Measurements from ENCODE around the gene ARFRP1. TPM values are rescaled to one million over a fixed set of nuclear protein-coding genes. Genes with fewer than 3 reads are reported as not detected.
A peak's percentile ranks its signal among the peaks of the same experiment; 100 is the strongest.

The ARFRP1 gene
- total RNA-seq, 1 experiment from 2014 or later = 119 TPM

DNA sequence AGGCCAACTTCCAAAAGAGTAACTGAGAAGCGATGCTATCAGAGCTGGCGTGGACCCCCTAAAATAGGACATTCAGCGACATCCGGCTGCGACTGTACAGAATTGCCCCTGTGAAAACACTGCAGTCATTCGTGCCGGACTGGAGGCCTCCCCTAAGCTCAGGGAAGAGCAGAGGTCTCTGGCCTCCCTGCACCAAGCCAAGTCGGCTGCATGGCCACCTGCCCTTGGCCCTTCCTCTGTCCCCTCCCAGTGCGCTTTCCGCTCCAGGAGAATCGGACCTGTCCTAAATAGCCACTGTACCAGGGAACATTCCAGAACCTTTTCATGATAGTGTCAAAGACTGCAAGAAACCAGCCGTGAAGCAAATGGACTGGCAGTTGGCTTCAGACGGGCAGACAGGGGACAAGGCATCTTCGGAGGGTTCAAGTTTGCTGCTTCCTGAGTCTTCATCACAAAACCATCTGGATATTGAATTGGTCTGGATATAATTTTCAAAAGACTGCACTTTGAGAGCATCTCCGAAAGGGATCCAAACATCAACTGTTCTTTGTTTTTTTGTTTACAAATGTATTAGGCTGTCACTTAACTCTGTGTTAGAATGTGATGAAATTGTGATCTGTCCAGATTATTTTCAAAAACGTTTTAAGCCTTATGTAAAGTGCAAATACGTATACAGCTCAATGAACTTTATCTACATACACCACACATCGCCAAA is 48.3 kb upstream of the ARFRP1 start:
- no TSS peak for BruUV-seq (replicated peaks)
- no peaks in the 10 kb centered on the region for H3K27me3 ChIP-seq (replicated peaks; ENCODE audit: control insufficient read depth, insufficient read depth, low read length)
- H3K9me3 Mint-ChIP-seq (ENCODE audit: unreplicated experiment) = no peaks in the 10 kb centered on the region
- intact Hi-C loops (cut with micrococcal nuclease; ENCODE audit: unreplicated experiment) = no loop called here
- no peaks in the 10 kb centered on the region for H3K36me3 Mint-ChIP-seq (ENCODE audit: insufficient read depth, unreplicated experiment)
- H3K27ac Mint-ChIP-seq (ENCODE audit: unreplicated experiment) = peak overlapping the region; percentile 43
- H3K4me1 Mint-ChIP-seq (ENCODE audit: low read depth, unreplicated experiment) = no peaks in the 10 kb centered on the region
- ChIA-PET POLR2A (no interaction called here), CTCF (no interaction called here)
- H3K9me3 ChIP-seq = peaks cover 4% of the 10 kb centered on the region; the same call in 1 of the 2 replicates
- H3K4me3 ChIP-seq (ENCODE audit: low read depth, low read length) = no peak overlapping the region
- H3K36me3 ChIP-seq (ENCODE audit: control insufficient read depth, insufficient read depth, low read length) = no peaks in the 10 kb centered on the region
- TF ChIP-seq, protein P1, sequence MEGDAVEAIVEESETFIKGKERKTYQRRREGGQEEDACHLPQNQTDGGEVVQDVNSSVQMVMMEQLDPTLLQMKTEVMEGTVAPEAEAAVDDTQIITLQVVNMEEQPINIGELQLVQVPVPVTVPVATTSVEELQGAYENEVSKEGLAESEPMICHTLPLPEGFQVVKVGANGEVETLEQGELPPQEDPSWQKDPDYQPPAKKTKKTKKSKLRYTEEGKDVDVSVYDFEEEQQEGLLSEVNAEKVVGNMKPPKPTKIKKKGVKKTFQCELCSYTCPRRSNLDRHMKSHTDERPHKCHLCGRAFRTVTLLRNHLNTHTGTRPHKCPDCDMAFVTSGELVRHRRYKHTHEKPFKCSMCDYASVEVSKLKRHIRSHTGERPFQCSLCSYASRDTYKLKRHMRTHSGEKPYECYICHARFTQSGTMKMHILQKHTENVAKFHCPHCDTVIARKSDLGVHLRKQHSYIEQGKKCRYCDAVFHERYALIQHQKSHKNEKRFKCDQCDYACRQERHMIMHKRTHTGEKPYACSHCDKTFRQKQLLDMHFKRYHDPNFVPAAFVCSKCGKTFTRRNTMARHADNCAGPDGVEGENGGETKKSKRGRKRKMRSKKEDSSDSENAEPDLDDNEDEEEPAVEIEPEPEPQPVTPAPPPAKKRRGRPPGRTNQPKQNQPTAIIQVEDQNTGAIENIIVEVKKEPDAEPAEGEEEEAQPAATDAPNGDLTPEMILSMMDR (IDR thresholded peaks at IDR 0.05; ENCODE audit: insufficient read depth in 1 of 2, low read depth in 1 of 2, low read length in 1 of 2, severe bottlenecking in 1 of 2, unreplicated experiment in 1 of 2) = no peak
- H3K4me1 ChIP-seq = no peaks in the 10 kb centered on the region; the same call in 1 of the 2 replicates
- no peaks in the 10 kb centered on the region for H3K27me3 Mint-ChIP-seq (ENCODE audit: insufficient read depth, unreplicated experiment)
- DNase-seq = no peak
- H3K4me3 Mint-ChIP-seq (ENCODE audit: unreplicated experiment) = no peak overlapping the region

DNA sequence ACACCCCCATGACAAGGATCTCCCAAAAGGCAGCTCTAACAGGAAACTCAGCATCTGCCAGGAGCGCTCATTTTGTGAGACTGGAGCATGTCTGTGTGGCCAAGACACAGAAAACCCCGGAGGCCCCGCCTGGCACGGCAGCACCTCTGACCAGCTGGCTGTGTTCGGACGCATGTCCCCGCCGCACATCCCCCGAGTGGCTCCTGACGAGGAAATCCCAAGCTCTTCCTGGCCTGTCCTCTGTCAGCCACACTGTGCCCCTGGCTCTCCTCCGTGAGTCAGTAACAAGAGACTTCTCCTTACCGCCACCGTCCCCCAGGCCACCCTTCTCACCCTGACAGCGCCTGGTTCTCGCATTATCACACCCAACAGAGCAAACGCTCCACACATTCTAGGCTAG is 46.2 kb upstream of the ARFRP1 start:
- intact Hi-C loops (cut with micrococcal nuclease; ENCODE audit: unreplicated experiment) = no loop called here
- Histone ChIP-seq H3K36me3 (ENCODE audit: control insufficient read depth, insufficient read depth, low read length) (no peaks in the 10 kb centered on the region), H3K4me1 (no peaks in the 10 kb centered on the region; the same call in 1 of the 2 replicates), H3K4me3 (ENCODE audit: low read depth, low read length) (no peak overlapping the region), H3K9me3 (peaks cover 2% of the 10 kb centered on the region; the same call in 1 of the 2 replicates), H3K27me3 (replicated peaks; ENCODE audit: control insufficient read depth, insufficient read depth, low read length) (no peaks in the 10 kb centered on the region)
- POLR2A ChIA-PET = no interaction called here
- Mint-ChIP-seq H3K36me3 (ENCODE audit: insufficient read depth, unreplicated experiment) (no peaks in the 10 kb centered on the region), H3K9me3 (ENCODE audit: unreplicated experiment) (no peaks in the 10 kb centered on the region), H3K4me3 (ENCODE audit: unreplicated experiment) (no peak overlapping the region), H3K27ac (ENCODE audit: unreplicated experiment) (no peak overlapping the region), H3K4me1 (ENCODE audit: low read depth, unreplicated experiment) (no peaks in the 10 kb centered on the region), H3K27me3 (ENCODE audit: insufficient read depth, unreplicated experiment) (no peaks in the 10 kb centered on the region)
- CTCF ChIA-PET = interaction anchor here (0.5 to 1.5 kb wide), 2 partner anchors 13 to 15 kb away, joined by 5 to 6 read pairs; no protein-coding TSS in a partner anchor
- BruUV-seq (replicated peaks) = no TSS peak
- TF ChIP-seq, protein P1 (IDR thresholded peaks at IDR 0.05; ENCODE audit: insufficient read depth in 1 of 2, low read depth in 1 of 2, low read length in 1 of 2, severe bottlenecking in 1 of 2, unreplicated experiment in 1 of 2) = no peak
- peak in 1 of 2 experiments; percentile 57 for DNase-seq

GRCh38 chr20:63753381-63753780 is 45.6 kb upstream of the ARFRP1 start:
- Histone ChIP-seq H3K27me3 (replicated peaks; ENCODE audit: control insufficient read depth, insufficient read depth, low read length) (no peaks in the 10 kb centered on the region), H3K4me3 (ENCODE audit: low read depth, low read length) (no peak overlapping the region), H3K9me3 (no peaks in the 10 kb centered on the region), H3K4me1 (no peaks in the 10 kb centered on the region; the same call in 1 of the 2 replicates), H3K36me3 (ENCODE audit: control insufficient read depth, insufficient read depth, low read length) (no peaks in the 10 kb centered on the region)
- CTCF ChIA-PET = interaction anchor here (0.5 to 1.5 kb wide), 2 partner anchors 13 to 14 kb away, joined by 5 to 6 read pairs; no protein-coding TSS in a partner anchor
- no peak overlapping the region for H3K4me3 Mint-ChIP-seq (ENCODE audit: unreplicated experiment)
- H3K27ac Mint-ChIP-seq (ENCODE audit: unreplicated experiment) = no peak overlapping the region
- no peaks in the 10 kb centered on the region for H3K27me3 Mint-ChIP-seq (ENCODE audit: insufficient read depth, unreplicated experiment)
- POLR2A ChIA-PET = no interaction called here
- no peaks in the 10 kb centered on the region for H3K9me3 Mint-ChIP-seq (ENCODE audit: unreplicated experiment)
- intact Hi-C loops (cut with micrococcal nuclease; ENCODE audit: unreplicated experiment) = no loop called here
- DNase-seq = no peak
- TF ChIP-seq, protein P1 (IDR thresholded peaks at IDR 0.05; ENCODE audit: insufficient read depth in 1 of 2, low read depth in 1 of 2, low read length in 1 of 2, severe bottlenecking in 1 of 2, unreplicated experiment in 1 of 2) = no peak
- no TSS peak for BruUV-seq (replicated peaks)
- H3K36me3 Mint-ChIP-seq (ENCODE audit: insufficient read depth, unreplicated experiment) = no peaks in the 10 kb centered on the region
- H3K4me1 Mint-ChIP-seq (ENCODE audit: low read depth, unreplicated experiment) = no peaks in the 10 kb centered on the region

All from Caco-2 (cell line).